Measurements from ENCODE around the gene ARMC10. TPM values are rescaled to one million over a fixed set of nuclear protein-coding genes. Genes with fewer than 3 reads are reported as not detected.

Gene ARMC10
- total and polyA plus RNA-seq, 12 donors = 9.9 to 31.2 (median 22.7) TPM

GRCh38 chr7:103129702-103130549 is 55.0 kb downstream of the ARMC10 start:
- Histone ChIP-seq H3K9me3 (no peaks in the 10 kb centered on the region), H3K27ac (no peak overlapping the region), H3K4me1 (peaks cover 0 to 4% (median 0%) of the 10 kb centered on the region in 9 donors), H3K4me3 (no peak overlapping the region), H3K27me3 (no peaks in the 10 kb centered on the region), H3K36me3 (peaks cover 0 to 38% (median 6%) of the 10 kb centered on the region in 9 donors)
- 85 to 91% methylated on average over 6 of the region's 6 CpGs for WGBS, 2 donors
- DNase-seq (no peak), ATAC-seq (no peak)
- intact Hi-C loops (cut with DNase I) = no loop called here
- TF ChIP-seq, protein P1, sequence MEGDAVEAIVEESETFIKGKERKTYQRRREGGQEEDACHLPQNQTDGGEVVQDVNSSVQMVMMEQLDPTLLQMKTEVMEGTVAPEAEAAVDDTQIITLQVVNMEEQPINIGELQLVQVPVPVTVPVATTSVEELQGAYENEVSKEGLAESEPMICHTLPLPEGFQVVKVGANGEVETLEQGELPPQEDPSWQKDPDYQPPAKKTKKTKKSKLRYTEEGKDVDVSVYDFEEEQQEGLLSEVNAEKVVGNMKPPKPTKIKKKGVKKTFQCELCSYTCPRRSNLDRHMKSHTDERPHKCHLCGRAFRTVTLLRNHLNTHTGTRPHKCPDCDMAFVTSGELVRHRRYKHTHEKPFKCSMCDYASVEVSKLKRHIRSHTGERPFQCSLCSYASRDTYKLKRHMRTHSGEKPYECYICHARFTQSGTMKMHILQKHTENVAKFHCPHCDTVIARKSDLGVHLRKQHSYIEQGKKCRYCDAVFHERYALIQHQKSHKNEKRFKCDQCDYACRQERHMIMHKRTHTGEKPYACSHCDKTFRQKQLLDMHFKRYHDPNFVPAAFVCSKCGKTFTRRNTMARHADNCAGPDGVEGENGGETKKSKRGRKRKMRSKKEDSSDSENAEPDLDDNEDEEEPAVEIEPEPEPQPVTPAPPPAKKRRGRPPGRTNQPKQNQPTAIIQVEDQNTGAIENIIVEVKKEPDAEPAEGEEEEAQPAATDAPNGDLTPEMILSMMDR (IDR thresholded peaks at IDR 0.05) = no peak

GRCh38 chr7:103130901-103131624 is 56.1 kb downstream of the ARMC10 start:
- WGBS, 2 donors = 81 to 90% methylated on average over 9 of the region's 9 CpGs
- Histone ChIP-seq H3K27ac (no peak overlapping the region), H3K4me1 (peaks cover 0 to 10% (median 4%) of the 10 kb centered on the region in 9 donors), H3K36me3 (peaks cover 0 to 29% (median 6%) of the 10 kb centered on the region in 9 donors), H3K27me3 (no peaks in the 10 kb centered on the region), H3K4me3 (no peak overlapping the region), H3K9me3 (no peaks in the 10 kb centered on the region)
- intact Hi-C loops (cut with DNase I) = no loop called here
- ATAC-seq (no peak), DNase-seq (no peak)
- TF ChIP-seq, protein P1 (IDR thresholded peaks at IDR 0.05) = no peak

DNA sequence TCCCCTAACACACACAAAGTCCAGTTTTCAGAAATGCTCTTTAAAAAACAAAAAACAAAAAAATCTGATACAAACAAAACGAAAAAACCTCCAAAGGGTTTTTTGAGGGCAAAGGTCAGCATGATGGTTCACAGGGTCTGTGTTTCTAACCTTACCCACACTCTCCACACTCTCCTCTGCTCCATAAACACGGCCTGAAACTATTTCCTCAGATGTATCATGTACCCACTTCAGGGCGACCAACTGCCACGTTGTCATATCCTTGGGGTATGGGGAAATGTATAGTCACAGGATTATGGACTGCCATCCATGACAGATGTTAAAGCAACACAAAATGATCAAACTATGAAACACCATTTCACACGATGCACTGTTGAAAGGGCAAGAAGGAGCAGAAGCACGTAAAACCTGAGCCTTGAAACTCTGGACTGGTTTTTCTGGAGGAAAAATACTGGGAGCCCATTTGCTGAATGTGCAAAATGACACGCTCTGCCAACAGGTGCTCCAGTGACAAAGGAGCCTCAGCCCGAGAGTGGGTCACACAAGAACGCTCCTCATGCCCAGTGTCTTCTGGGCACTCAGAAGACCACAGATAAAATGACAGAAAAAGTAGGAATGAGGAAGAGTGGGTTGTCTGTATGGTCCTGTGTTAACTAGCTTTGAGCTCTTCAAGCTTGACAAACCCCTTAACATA is 58.2 kb downstream of the ARMC10 start:
- no peak for ATAC-seq
- DNase-seq = no peak
- Histone ChIP-seq H3K36me3 (peaks cover 0 to 9% (median under 1%) of the 10 kb centered on the region in 9 donors), H3K4me3 (no peak overlapping the region), H3K27ac (no peak overlapping the region), H3K4me1 (peaks cover 0 to 10% (median 4%) of the 10 kb centered on the region in 9 donors), H3K9me3 (no peaks in the 10 kb centered on the region), H3K27me3 (no peaks in the 10 kb centered on the region)
- intact Hi-C loops (cut with DNase I) = no loop called here
- 79 to 90% methylated on average over 9 of the region's 9 CpGs for WGBS, 2 donors
- TF ChIP-seq, protein P1 (IDR thresholded peaks at IDR 0.05) = no peak

Data from heart right ventricle (tissue), 16 donors.